Transverse colon (tissue), 4 donors: Measurements from ENCODE around the gene LYZL2.

Experiments
- EP300 ChIP-seq: sonication (generic); formaldehyde crosslinking; IDR thresholded peaks from one replicate; pipeline ENCODE4 v1.6.1; 2017; ENCODE audit warnings: antibody characterized with exemption, low read depth
- POLR2A ChIP-seq: fragments of 450-650 bp; IDR thresholded peaks from one replicate; pipeline ENCODE4 v1.6.1; 2016; ENCODE audit warnings: antibody characterized with exemption, mild to moderate bottlenecking, moderate library complexity
- POLR2AphosphoS5 ChIP-seq, 3 donors: sonication (generic); formaldehyde crosslinking; IDR thresholded peaks; one replicate each; pipeline ENCODE4 v1.6.1; 2016; ENCODE audit warnings: antibody characterized with exemption in 3 of 3
- TF ChIP-seq, protein P1 (sequence below), 5 experiments: fragments of 200-600 bp in 3 of 5; fragments of 450-650 bp in 2 of 5; sonication (generic) in 3 of 5; IDR thresholded peaks; 1 replicate in 2 of 5; 2 replicates in 3 of 5; pipeline ENCODE4 v1.5.1; 2016 to 2017; ENCODE audit warnings: antibody characterized with exemption in 5 of 5, inconsistent platforms in 3 of 5, mild to moderate bottlenecking in 2 of 5, moderate library complexity in 1 of 5

DNA sequence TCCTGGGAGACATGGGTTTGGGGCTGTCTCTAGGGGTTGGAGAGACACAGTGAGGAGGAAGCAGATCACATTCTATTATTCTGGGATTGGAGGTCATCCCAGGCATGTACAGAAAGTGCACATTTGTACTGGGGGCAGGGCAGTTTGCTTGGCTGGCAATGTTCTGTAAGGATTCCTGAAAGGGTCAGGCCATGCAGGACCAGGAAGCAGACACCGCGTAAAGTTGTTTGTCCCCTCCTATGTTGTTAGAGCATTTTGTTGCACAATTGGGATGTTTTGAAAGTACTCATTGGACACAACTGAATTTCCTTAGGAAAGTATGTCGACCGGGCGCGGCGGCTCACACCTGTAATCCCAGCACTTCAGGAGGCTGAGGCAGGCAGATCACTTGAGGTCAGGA, 12.5 kb downstream of the LYZL2 start:
- TF ChIP-seq, protein P1, sequence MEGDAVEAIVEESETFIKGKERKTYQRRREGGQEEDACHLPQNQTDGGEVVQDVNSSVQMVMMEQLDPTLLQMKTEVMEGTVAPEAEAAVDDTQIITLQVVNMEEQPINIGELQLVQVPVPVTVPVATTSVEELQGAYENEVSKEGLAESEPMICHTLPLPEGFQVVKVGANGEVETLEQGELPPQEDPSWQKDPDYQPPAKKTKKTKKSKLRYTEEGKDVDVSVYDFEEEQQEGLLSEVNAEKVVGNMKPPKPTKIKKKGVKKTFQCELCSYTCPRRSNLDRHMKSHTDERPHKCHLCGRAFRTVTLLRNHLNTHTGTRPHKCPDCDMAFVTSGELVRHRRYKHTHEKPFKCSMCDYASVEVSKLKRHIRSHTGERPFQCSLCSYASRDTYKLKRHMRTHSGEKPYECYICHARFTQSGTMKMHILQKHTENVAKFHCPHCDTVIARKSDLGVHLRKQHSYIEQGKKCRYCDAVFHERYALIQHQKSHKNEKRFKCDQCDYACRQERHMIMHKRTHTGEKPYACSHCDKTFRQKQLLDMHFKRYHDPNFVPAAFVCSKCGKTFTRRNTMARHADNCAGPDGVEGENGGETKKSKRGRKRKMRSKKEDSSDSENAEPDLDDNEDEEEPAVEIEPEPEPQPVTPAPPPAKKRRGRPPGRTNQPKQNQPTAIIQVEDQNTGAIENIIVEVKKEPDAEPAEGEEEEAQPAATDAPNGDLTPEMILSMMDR (IDR thresholded peaks at IDR 0.05) = no peak
- TF ChIP-seq POLR2AphosphoS5 (IDR thresholded peaks at IDR 0.05) (no peak), EP300 (no peak), POLR2A (no peak)
